Tibial nerve (tissue), 4 donors: ENCODE data around the gene TTC28. TPM values are rescaled to one million over a fixed set of nuclear protein-coding genes. Genes with fewer than 3 reads are reported as not detected.

Experiments used
- DNase-seq, 2 donors: peaks; one replicate each; pipeline ENCODE4 v3.0.0-alpha.2; 2019; ENCODE audit warnings: low spot score in 2 of 2
- H3K27ac ChIP-seq, 4 donors: fragments of 200-600 bp; sonication (generic) in 3 of 4; one replicate each; pipeline ENCODE4 v1.5.1; 2017 to 2019; ENCODE audit warnings: mild to moderate bottlenecking in 1 of 4
- H3K27me3 ChIP-seq, 2 donors: fragments of 200-600 bp; sonication (generic) in 1 of 2; one replicate each; pipeline versions ENCODE4 v1.5.1 to v1.6.0; 2017 to 2019
- H3K36me3 ChIP-seq, 3 donors: fragments of 200-600 bp; sonication (generic); one replicate each; pipeline ENCODE4 v1.5.1; 2018 to 2019
- H3K4me1 ChIP-seq, 4 donors: fragments of 200-600 bp; sonication (generic) in 3 of 4; one replicate each; pipeline ENCODE4 v1.5.1; 2017 to 2019
- H3K4me3 ChIP-seq, 4 donors: fragments of 200-600 bp; sonication (generic) in 3 of 4; one replicate each; pipeline ENCODE4 v1.5.1; 2017 to 2019; ENCODE audit warnings: mild to moderate bottlenecking in 1 of 4, moderate library complexity in 1 of 4
- H3K9me3 ChIP-seq, 4 donors: fragments of 200-600 bp; sonication (generic) in 3 of 4; one replicate each; pipeline ENCODE4 v1.5.1; 2017 to 2019
- EP300 ChIP-seq, 2 donors: sonication (generic); formaldehyde crosslinking; IDR thresholded peaks; one replicate each; pipeline ENCODE4 v1.6.1; 2017; ENCODE audit warnings: antibody characterized with exemption in 2 of 2, mild to moderate bottlenecking in 1 of 2
- POLR2A ChIP-seq, 2 donors: fragments of 450-650 bp; IDR thresholded peaks; one replicate each; pipeline ENCODE4 v1.6.1; 2017; ENCODE audit warnings: antibody characterized with exemption in 2 of 2, mild to moderate bottlenecking in 2 of 2, moderate library complexity in 2 of 2
- WGBS, 2 donors: methylation state at CpG; one replicate each; pipeline ENCODE4 v1.1.5; 2018; 5-methylcytosine and 5-hydroxymethylcytosine counted together
- total RNA-seq, 4 donors: library from RNA; depleted of rRNA; stranded (reverse); fragments of >200 nt; gene quantifications; one replicate each; pipeline ENCODE4 v1.1.0, GENCODE V29; 2016
- TF ChIP-seq, protein P1 (sequence below), 5 experiments: fragments of 200-600 bp in 3 of 5; fragments of 450-650 bp in 2 of 5; sonication (generic) in 3 of 5; IDR thresholded peaks; one replicate each; pipeline ENCODE4 v1.5.1; 2016 to 2019; ENCODE audit warnings: antibody characterized with exemption in 5 of 5, mild to moderate bottlenecking in 3 of 5, moderate library complexity in 2 of 5

TTC28 gene
- total RNA-seq, 4 donors from 2014 or later = 83.9 to 177 (median 128) TPM

DNA sequence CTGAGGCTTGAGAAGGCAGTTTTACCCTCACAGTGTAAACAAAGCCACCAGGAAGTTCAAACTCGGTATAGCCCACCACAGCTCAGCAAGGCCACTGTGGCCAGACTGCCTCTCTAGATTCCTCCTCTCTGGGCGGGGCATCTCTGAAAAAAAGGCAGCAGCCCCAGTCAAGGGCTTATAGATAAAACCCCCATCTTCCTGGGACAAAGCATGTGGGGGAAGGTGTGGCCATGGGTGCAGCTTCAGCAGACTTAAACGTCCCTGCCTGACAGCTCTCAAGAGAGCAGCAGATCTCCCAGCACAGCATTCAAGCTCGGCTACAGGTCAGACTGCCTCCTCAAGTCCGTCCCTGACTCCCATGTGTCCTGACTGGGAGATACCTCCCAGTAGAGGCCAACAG is 69.7 kb downstream of the TTC28 start:
- Histone ChIP-seq H3K36me3 (no peaks in the 10 kb centered on the region), H3K27ac (no peak overlapping the region), H3K9me3 (no peaks in the 10 kb centered on the region), H3K4me1 (peaks cover 0 to 14% (median 5%) of the 10 kb centered on the region in 4 donors), H3K27me3 (no peaks in the 10 kb centered on the region), H3K4me3 (no peak overlapping the region)
- TF ChIP-seq, protein P1, sequence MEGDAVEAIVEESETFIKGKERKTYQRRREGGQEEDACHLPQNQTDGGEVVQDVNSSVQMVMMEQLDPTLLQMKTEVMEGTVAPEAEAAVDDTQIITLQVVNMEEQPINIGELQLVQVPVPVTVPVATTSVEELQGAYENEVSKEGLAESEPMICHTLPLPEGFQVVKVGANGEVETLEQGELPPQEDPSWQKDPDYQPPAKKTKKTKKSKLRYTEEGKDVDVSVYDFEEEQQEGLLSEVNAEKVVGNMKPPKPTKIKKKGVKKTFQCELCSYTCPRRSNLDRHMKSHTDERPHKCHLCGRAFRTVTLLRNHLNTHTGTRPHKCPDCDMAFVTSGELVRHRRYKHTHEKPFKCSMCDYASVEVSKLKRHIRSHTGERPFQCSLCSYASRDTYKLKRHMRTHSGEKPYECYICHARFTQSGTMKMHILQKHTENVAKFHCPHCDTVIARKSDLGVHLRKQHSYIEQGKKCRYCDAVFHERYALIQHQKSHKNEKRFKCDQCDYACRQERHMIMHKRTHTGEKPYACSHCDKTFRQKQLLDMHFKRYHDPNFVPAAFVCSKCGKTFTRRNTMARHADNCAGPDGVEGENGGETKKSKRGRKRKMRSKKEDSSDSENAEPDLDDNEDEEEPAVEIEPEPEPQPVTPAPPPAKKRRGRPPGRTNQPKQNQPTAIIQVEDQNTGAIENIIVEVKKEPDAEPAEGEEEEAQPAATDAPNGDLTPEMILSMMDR (IDR thresholded peaks at IDR 0.05) = no peak
- TF ChIP-seq EP300 (IDR thresholded peaks at IDR 0.05) = no peak
- TF ChIP-seq POLR2A (IDR thresholded peaks at IDR 0.05) = no peak
- DNase-seq = no peak
- WGBS, 2 donors = 82 to 88% methylated on average over 4 of the region's 5 CpGs

DNA sequence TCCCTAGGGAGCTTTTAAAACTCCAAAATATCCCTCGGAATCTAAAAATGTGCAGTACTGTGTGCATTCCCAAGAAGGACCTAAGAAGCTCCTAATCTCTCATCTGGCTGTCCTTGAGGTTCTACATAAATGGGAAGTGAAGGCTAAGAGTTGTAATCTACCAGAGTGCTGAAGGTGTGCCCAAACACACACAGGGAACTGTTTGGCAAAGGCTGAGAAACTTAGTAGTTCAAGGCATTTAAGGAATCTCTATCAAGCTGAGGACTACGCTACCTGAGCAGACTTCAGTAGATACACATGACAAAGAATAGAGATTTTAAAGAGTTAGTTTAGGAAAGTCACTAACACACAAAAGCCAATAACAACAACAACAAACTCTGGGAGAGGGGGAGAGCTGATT is 71.1 kb downstream of the TTC28 start:
- WGBS, 2 donors = 76 to 79% methylated on average over 2 of the region's 2 CpGs
- no peaks in the 10 kb centered on the region for H3K9me3 ChIP-seq
- H3K27me3 ChIP-seq = no peaks in the 10 kb centered on the region
- H3K4me3 ChIP-seq = no peak overlapping the region
- DNase-seq = no peak
- peak overlapping the region in 1 of 4 donors; percentile 36 for H3K27ac ChIP-seq
- no peak for TF ChIP-seq EP300 (IDR thresholded peaks at IDR 0.05)
- TF ChIP-seq POLR2A (IDR thresholded peaks at IDR 0.05) = no peak
- TF ChIP-seq, protein P1 (IDR thresholded peaks at IDR 0.05) = no peak
- peaks cover 0 to 14% (median 5%) of the 10 kb centered on the region in 4 donors for H3K4me1 ChIP-seq
- H3K36me3 ChIP-seq = no peaks in the 10 kb centered on the region

DNA sequence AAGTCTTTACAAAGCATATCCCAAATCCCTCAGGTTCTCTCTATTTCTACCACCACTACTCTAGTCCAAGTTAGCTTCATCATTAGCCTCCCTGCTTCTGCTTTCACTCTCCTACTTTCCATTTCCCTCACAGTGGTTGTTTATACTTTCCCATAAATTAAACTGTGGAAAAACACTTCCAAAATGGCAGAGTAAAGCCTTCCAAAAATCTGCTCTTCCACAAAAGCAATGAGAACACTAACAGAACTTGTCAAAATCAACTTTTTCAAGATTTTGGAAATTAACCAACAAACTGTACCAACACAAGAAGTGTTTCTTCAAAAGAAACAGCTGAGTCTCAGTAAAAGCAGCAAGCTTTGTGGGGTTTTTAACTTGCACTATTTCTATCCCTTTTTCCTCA is 71.8 kb downstream of the TTC28 start:
- Histone ChIP-seq H3K4me1 (peaks cover 0 to 14% (median 5%) of the 10 kb centered on the region in 4 donors), H3K36me3 (no peaks in the 10 kb centered on the region), H3K4me3 (no peak overlapping the region), H3K27me3 (no peaks in the 10 kb centered on the region), H3K9me3 (no peaks in the 10 kb centered on the region), H3K27ac (peak overlapping the region in 2 of 4 donors; percentile 36 to 50)
- no peak for DNase-seq
- TF ChIP-seq, protein P1 (IDR thresholded peaks at IDR 0.05) = no peak
- TF ChIP-seq EP300 (IDR thresholded peaks at IDR 0.05) = no peak
- TF ChIP-seq POLR2A (IDR thresholded peaks at IDR 0.05) = no peak

DNA sequence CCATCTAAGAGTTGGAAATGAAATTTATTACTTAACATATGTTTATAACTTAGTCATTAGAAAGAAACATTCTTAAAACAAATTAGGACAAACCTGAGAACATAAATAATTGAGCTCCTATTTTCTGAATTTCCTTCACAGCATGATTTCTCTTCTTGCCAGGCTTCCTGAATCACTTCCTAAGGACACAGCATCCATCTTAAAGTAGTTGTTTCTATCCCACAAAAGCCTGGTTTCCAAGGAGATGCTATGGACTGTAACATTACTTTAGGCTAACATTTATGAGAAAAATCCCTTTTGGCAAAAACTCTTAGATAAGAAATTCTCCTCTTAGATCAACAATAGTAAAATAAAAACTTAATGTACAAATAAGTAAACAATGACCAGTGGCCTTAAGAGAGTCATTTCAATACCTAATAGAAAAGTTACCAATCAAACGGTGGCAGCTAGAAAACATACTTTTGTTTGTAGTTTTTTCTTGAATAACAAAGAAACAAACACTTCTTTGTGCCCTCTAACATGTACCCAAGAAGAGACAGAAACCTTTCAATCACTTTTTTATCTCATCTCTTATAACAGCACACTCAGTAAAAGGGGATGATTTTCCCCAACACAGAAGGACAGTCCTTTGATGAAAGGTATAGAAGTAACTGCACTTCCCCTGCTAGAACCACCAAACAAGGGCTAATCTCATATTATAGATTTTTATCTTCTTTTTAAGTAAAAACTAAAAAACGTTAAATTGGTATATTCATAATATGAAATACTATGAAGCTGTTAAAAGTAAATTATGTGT is 74.5 kb downstream of the TTC28 start:
- Histone ChIP-seq H3K27me3 (no peaks in the 10 kb centered on the region), H3K4me3 (no peak overlapping the region), H3K36me3 (no peaks in the 10 kb centered on the region), H3K9me3 (no peaks in the 10 kb centered on the region), H3K27ac (no peak overlapping the region), H3K4me1 (peaks cover 0 to 14% (median 5%) of the 10 kb centered on the region in 4 donors)
- TF ChIP-seq, protein P1 (IDR thresholded peaks at IDR 0.05) = no peak
- TF ChIP-seq EP300 (IDR thresholded peaks at IDR 0.05) (no peak), POLR2A (IDR thresholded peaks at IDR 0.05) (no peak)
- WGBS, 2 donors = 58 to 62% methylated on average over 2 of the region's 2 CpGs
- no peak for DNase-seq

DNA sequence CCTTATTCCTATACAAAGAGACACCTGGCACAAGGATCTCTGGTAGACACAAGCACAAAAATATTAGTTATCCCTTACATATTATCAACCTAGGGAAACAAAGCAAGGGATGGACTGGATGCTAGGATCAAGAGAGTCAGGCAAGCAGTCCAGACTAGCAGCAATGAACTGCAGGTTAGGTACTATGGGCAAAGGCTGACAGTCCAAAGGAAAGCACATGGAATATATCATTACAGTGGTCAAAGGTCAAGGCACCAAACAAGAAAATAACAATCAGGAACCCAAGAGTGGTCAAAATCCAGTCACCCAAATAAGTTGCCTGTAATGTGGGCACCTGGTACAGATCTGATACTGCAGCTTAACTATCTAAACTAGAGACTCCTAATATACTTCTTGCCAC is 77.7 kb downstream of the TTC28 start:
- H3K27me3 ChIP-seq = no peaks in the 10 kb centered on the region
- H3K4me3 ChIP-seq = no peak overlapping the region
- H3K36me3 ChIP-seq = no peaks in the 10 kb centered on the region
- H3K4me1 ChIP-seq = peaks cover 0 to 7% (median 0%) of the 10 kb centered on the region in 4 donors
- TF ChIP-seq EP300 (IDR thresholded peaks at IDR 0.05) (no peak), POLR2A (IDR thresholded peaks at IDR 0.05) (no peak)
- TF ChIP-seq, protein P1 (IDR thresholded peaks at IDR 0.05) = no peak
- no peaks in the 10 kb centered on the region for H3K9me3 ChIP-seq
- no peak overlapping the region for H3K27ac ChIP-seq
- no peak for DNase-seq
